ENCODE measurements around the gene TMEM272.

DNA sequence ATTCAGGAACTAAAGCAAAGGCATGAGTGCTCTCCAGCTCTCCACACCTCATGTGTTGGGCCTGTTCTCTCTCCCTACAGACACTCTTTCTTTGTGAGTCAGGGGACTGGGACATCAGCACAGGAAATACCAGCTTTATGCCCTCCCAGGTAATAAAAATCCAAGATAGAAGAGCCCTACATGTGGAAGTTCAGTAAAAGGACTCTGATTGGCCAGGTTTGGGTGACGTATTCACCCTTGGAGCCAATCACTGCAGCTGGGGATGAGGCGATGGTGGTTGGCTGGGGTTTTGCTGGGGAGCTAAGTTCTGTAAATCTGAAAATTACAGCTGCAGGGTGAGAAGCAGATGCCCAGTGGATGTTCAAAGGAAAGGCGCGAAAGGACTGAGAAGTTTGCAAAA is 49.3 kb upstream of the TMEM272 start:
- TF ChIP-seq, protein P1, sequence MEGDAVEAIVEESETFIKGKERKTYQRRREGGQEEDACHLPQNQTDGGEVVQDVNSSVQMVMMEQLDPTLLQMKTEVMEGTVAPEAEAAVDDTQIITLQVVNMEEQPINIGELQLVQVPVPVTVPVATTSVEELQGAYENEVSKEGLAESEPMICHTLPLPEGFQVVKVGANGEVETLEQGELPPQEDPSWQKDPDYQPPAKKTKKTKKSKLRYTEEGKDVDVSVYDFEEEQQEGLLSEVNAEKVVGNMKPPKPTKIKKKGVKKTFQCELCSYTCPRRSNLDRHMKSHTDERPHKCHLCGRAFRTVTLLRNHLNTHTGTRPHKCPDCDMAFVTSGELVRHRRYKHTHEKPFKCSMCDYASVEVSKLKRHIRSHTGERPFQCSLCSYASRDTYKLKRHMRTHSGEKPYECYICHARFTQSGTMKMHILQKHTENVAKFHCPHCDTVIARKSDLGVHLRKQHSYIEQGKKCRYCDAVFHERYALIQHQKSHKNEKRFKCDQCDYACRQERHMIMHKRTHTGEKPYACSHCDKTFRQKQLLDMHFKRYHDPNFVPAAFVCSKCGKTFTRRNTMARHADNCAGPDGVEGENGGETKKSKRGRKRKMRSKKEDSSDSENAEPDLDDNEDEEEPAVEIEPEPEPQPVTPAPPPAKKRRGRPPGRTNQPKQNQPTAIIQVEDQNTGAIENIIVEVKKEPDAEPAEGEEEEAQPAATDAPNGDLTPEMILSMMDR (IDR thresholded peaks at IDR 0.05): no peak
- TF ChIP-seq ZFX (IDR thresholded peaks at IDR 0.05; ENCODE audit: borderline replicate concordance): no peak
